A673 (cell line): ENCODE measurements around the gene MPRIP.

ENCODE experiments used
- CTCF ChIP-seq: fragments of 300-800, 200-600 bp; sonication (generic); conservative IDR thresholded peaks from 2 replicates; pipeline ENCODE4 v1.5.1; 2017; ENCODE audit warnings: low read depth, mild to moderate bottlenecking, antibody characterized with exemption, low read length, moderate library complexity, mixed read lengths
- EZH2 ChIP-seq: fragments of 200-600 bp; sonication (generic); IDR thresholded peaks from 2 replicates; pipeline ENCODE4 v1.6.1; 2017; ENCODE audit warnings: borderline replicate concordance, low read depth, mild to moderate bottlenecking, mixed read lengths, antibody characterized with exemption, low read length; ENCODE audit not compliant: poor library complexity, severe bottlenecking

DNA sequence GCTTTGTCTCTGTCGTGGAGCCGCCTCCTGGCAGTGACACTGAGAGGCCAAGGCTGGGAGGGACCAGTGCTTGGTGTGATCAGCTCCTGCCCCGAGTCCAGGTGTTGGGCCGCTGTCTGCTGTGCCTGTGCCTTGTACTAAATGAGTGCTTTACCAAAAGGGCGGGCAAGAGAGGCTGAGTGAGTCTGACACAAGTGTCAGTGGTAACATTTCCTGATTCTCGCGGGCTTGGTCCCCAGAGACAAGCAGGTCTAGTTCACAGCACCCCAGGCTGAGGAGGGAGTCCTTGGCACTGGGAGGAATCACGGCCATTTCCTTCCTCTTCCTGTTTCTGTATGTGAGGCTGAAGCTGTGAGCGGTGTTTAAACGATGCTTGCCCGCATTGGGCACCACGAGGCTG, 133.7 kb downstream of the MPRIP start:
- no peak for TF ChIP-seq CTCF
- no peak for TF ChIP-seq EZH2
